Measurements from ENCODE around the gene ITPKC. TPM values are rescaled to one million over a fixed set of nuclear protein-coding genes. Genes with fewer than 3 reads are reported as not detected.

Gene ITPKC
- total RNA-seq, 1 donor from 2014 or later: 92.6 TPM

- Histone ChIP-seq H3K27ac (no peak overlapping the region), H3K9me3 (no peaks in the 10 kb centered on the region), H3K4me1 (no peaks in the 10 kb centered on the region), H3K4me3 (no peak overlapping the region), H3K27me3 (no peaks in the 10 kb centered on the region), H3K36me3 (peaks cover 0 to 84% of the 10 kb centered on the region in 2 donors)
- no peak for DNase-seq (ENCODE audit: extremely low spot score in 2 of 2)
- intact Hi-C loops (cut with DNase I): no loop called here
- no peak for TF ChIP-seq POLR2AphosphoS5 (IDR thresholded peaks at IDR 0.05; ENCODE audit: insufficient read depth in 1 of 2, low read depth in 1 of 2)
- TF ChIP-seq CTCF (IDR thresholded peaks at IDR 0.05): no peak
- TF ChIP-seq POLR2A (IDR thresholded peaks at IDR 0.05): no peak
Measured at GRCh38 chr19:40681039-40681438, 35.9 kb upstream of the ITPKC start.

- peaks cover 0 to 78% of the 10 kb centered on the region in 2 donors for H3K36me3 ChIP-seq
- no peak overlapping the region for H3K27ac ChIP-seq
- peaks cover 5% of the 10 kb centered on the region for H3K4me1 ChIP-seq
- intact Hi-C loops (cut with DNase I): no loop called here
- no peaks in the 10 kb centered on the region for H3K9me3 ChIP-seq
- DNase-seq (ENCODE audit: extremely low spot score in 2 of 2): no peak
- no peak overlapping the region for H3K4me3 ChIP-seq
- H3K27me3 ChIP-seq: no peaks in the 10 kb centered on the region
- TF ChIP-seq CTCF (IDR thresholded peaks at IDR 0.05) (no peak), POLR2A (IDR thresholded peaks at IDR 0.05) (no peak), POLR2AphosphoS5 (IDR thresholded peaks at IDR 0.05; ENCODE audit: insufficient read depth in 1 of 2, low read depth in 1 of 2) (no peak)
Measured at GRCh38 chr19:40682431-40682964, 34.4 kb upstream of the ITPKC start.

GRCh38 chr19:40683437-40683836, 33.5 kb upstream of the ITPKC start:
- DNase-seq (ENCODE audit: extremely low spot score in 2 of 2): no peak
- Histone ChIP-seq H3K4me3 (no peak overlapping the region), H3K9me3 (no peaks in the 10 kb centered on the region), H3K27ac (no peak overlapping the region), H3K27me3 (no peaks in the 10 kb centered on the region), H3K36me3 (peaks cover 0 to 69% of the 10 kb centered on the region in 2 donors), H3K4me1 (peaks cover 14% of the 10 kb centered on the region)
- intact Hi-C loops (cut with DNase I): no loop called here
- TF ChIP-seq POLR2AphosphoS5 (IDR thresholded peaks at IDR 0.05; ENCODE audit: insufficient read depth in 1 of 2, low read depth in 1 of 2) (no peak), CTCF (IDR thresholded peaks at IDR 0.05) (no peak), POLR2A (IDR thresholded peaks at IDR 0.05) (no peak)

GRCh38 chr19:40684280-40684679, 32.6 kb upstream of the ITPKC start:
- no peak for TF ChIP-seq POLR2A (IDR thresholded peaks at IDR 0.05)
- TF ChIP-seq POLR2AphosphoS5 (IDR thresholded peaks at IDR 0.05; ENCODE audit: insufficient read depth in 1 of 2, low read depth in 1 of 2): no peak
- no peak for TF ChIP-seq CTCF (IDR thresholded peaks at IDR 0.05)
- Histone ChIP-seq H3K9me3 (no peaks in the 10 kb centered on the region), H3K4me1 (peaks cover 23% of the 10 kb centered on the region), H3K36me3 (peaks cover 0 to 60% of the 10 kb centered on the region in 2 donors), H3K27me3 (no peaks in the 10 kb centered on the region), H3K4me3 (no peak overlapping the region), H3K27ac (no peak overlapping the region)
- DNase-seq (ENCODE audit: extremely low spot score in 2 of 2): no peak
- intact Hi-C loops (cut with DNase I): no loop called here

GRCh38 chr19:40685016-40685526, 31.8 kb upstream of the ITPKC start:
- intact Hi-C loops (cut with DNase I): no loop called here
- no peak for DNase-seq (ENCODE audit: extremely low spot score in 2 of 2)
- Histone ChIP-seq H3K27me3 (no peaks in the 10 kb centered on the region), H3K27ac (no peak overlapping the region), H3K4me1 (peaks cover 31% of the 10 kb centered on the region), H3K9me3 (no peaks in the 10 kb centered on the region), H3K36me3 (peaks cover 0 to 53% of the 10 kb centered on the region in 2 donors), H3K4me3 (no peak overlapping the region)
- TF ChIP-seq POLR2AphosphoS5 (IDR thresholded peaks at IDR 0.05; ENCODE audit: insufficient read depth in 1 of 2, low read depth in 1 of 2) (no peak), POLR2A (IDR thresholded peaks at IDR 0.05) (no peak), CTCF (IDR thresholded peaks at IDR 0.05) (no peak)

All from vagina (tissue), 2 donors.